Gastrocnemius medialis (tissue), 4 donors: ENCODE results near the gene SCRN3.

Experiments used
- POLR2A ChIP-seq, 2 donors: fragments of 450-650 bp; IDR thresholded peaks; one replicate each; pipeline ENCODE4 v1.6.1; 2017; ENCODE audit warnings: antibody characterized with exemption in 2 of 2, mild to moderate bottlenecking in 2 of 2, moderate library complexity in 2 of 2
- TF ChIP-seq, protein P1 (sequence below), 5 experiments: fragments of 450-650 bp in 3 of 5; fragments of 200-600 bp in 2 of 5; sonication (generic) in 2 of 5; IDR thresholded peaks in 4 of 5; conservative IDR thresholded peaks in 1 of 5; 1 replicate in 4 of 5; 2 replicates in 1 of 5; pipeline ENCODE4 v1.5.1; 2016 to 2019; ENCODE audit warnings: antibody characterized with exemption in 5 of 5, mild to moderate bottlenecking in 3 of 5, moderate library complexity in 3 of 5

DNA sequence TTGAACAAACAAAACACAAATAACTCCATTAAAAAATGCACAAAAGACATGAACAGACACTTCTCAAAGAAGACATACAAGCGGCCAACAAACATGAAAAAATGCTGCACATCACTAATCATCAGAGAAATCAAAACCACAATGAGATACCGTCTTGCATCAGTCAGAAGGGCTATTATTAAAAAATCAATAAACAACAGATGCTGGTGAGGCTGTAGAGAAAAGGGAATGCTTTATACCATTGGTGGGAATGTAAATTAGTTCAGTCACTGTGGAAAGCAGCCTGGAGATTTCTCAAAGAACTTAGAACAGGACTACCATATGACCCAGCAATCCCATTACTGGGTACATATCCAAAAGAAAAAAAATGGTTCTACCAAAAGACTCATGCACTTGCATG lies 53.5 kb downstream of the SCRN3 start:
- TF ChIP-seq, protein P1, sequence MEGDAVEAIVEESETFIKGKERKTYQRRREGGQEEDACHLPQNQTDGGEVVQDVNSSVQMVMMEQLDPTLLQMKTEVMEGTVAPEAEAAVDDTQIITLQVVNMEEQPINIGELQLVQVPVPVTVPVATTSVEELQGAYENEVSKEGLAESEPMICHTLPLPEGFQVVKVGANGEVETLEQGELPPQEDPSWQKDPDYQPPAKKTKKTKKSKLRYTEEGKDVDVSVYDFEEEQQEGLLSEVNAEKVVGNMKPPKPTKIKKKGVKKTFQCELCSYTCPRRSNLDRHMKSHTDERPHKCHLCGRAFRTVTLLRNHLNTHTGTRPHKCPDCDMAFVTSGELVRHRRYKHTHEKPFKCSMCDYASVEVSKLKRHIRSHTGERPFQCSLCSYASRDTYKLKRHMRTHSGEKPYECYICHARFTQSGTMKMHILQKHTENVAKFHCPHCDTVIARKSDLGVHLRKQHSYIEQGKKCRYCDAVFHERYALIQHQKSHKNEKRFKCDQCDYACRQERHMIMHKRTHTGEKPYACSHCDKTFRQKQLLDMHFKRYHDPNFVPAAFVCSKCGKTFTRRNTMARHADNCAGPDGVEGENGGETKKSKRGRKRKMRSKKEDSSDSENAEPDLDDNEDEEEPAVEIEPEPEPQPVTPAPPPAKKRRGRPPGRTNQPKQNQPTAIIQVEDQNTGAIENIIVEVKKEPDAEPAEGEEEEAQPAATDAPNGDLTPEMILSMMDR (IDR thresholded peaks at IDR 0.05 in 4 of 5, conservative IDR thresholded peaks at IDR 0.05 in 1 of 5): no peak
- no peak for TF ChIP-seq POLR2A (IDR thresholded peaks at IDR 0.05)
